Activated CD4-positive, alpha-beta memory T cell treated with anti-CD3 and anti-CD28 coated beads for 36 hours (primary cell): ENCODE measurements around the gene CAPRIN2. TPM values are rescaled to one million over a fixed set of nuclear protein-coding genes. Genes with fewer than 3 reads are reported as not detected.

Source experiments
- CTCF ChIA-PET: fragments of 350-600 bp; sonication (Branson Sonifier 250); formaldehyde crosslinking; loops from one replicate; lab custom pipeline; 2021; ENCODE audit warnings: antibody characterized with exemption, inconsistent platforms; lab: Charles Lee
- POLR2A ChIA-PET: fragments of 350-600 bp; sonication (Branson Sonifier 250); formaldehyde crosslinking; loops from one replicate; lab custom pipeline; 2021; ENCODE audit warnings: antibody characterized with exemption; lab: Charles Lee
- DNase-seq: peaks from one replicate; pipeline ENCODE4 v3.0.0-alpha.2; 2020
- H3K27ac Mint-ChIP-seq: one replicate; pipeline ENCODE4 v1.8.0; 2021; ENCODE audit warnings: mixed read lengths
- H3K27me3 Mint-ChIP-seq: one replicate; pipeline ENCODE4 v1.8.0; 2021; ENCODE audit warnings: mixed read lengths
- H3K36me3 Mint-ChIP-seq: one replicate; pipeline ENCODE4 v1.8.0; 2021; ENCODE audit warnings: mixed read lengths
- H3K4me1 Mint-ChIP-seq: one replicate; pipeline ENCODE4 v1.8.0; 2021; ENCODE audit warnings: low read depth, mixed read lengths
- H3K4me3 Mint-ChIP-seq: one replicate; pipeline ENCODE4 v1.8.0; 2021; ENCODE audit warnings: mild to moderate bottlenecking, mixed read lengths
- H3K9me3 Mint-ChIP-seq: one replicate; pipeline ENCODE4 v1.8.0; 2021; ENCODE audit warnings: mixed read lengths
- intact Hi-C: fragments of 100-400 bp; cut with micrococcal nuclease; formaldehyde crosslinking; loops from one replicate; pipeline ENCODE4 v1.15.1; 2023
- total RNA-seq, 2 experiments: library from RNA; stranded (reverse); gene quantifications; one replicate each; pipeline ENCODE4 v1.2.3, GENCODE V29; 2021

Gene CAPRIN2
- total RNA-seq, 2 experiments from 2014 or later = 10.0 to 11.5 TPM

GRCh38 chr12:30732954-30733637 lies 21.7 kb downstream of the CAPRIN2 start:
- H3K27me3 Mint-ChIP-seq = no peaks in the 10 kb centered on the region
- H3K4me1 Mint-ChIP-seq = no peaks in the 10 kb centered on the region
- intact Hi-C loops = no loop called here
- H3K4me3 Mint-ChIP-seq = no peak overlapping the region
- CTCF ChIA-PET = interaction anchor here (0.6 kb wide), 1 partner anchor 37 kb away, joined by 4 read pairs; the partner anchor contains the start of gene IPO8
- peaks cover 23% of the 10 kb centered on the region for H3K36me3 Mint-ChIP-seq
- no peak overlapping the region for H3K27ac Mint-ChIP-seq
- no peak for DNase-seq
- POLR2A ChIA-PET = no interaction called here
- H3K9me3 Mint-ChIP-seq = no peaks in the 10 kb centered on the region

GRCh38 chr12:30730011-30730410 lies 24.7 kb downstream of the CAPRIN2 start:
- intact Hi-C loops = no loop called here

GRCh38 chr12:30729547-30729946 lies 25.2 kb downstream of the CAPRIN2 start:
- Mint-ChIP-seq H3K4me1 (peaks cover 5% of the 10 kb centered on the region), H3K9me3 (no peaks in the 10 kb centered on the region), H3K27me3 (no peaks in the 10 kb centered on the region), H3K27ac (no peak overlapping the region), H3K4me3 (no peak overlapping the region), H3K36me3 (peaks cover 15% of the 10 kb centered on the region)
- ChIA-PET POLR2A (no interaction called here), CTCF (no interaction called here)
- no peak for DNase-seq
- intact Hi-C loops = loop anchor here (2.0 kb wide), 1 partner anchor 15 kb away; no protein-coding TSS in a partner anchor

More at GRCh38 chr12:30730011-30730410, 24.7 kb downstream of the CAPRIN2 start:
- ChIA-PET POLR2A (no interaction called here), CTCF (no interaction called here)
- Mint-ChIP-seq H3K27me3 (no peaks in the 10 kb centered on the region), H3K4me3 (no peak overlapping the region), H3K4me1 (peaks cover 5% of the 10 kb centered on the region), H3K9me3 (no peaks in the 10 kb centered on the region), H3K36me3 (peaks cover 18% of the 10 kb centered on the region), H3K27ac (no peak overlapping the region)
- no peak for DNase-seq

- H3K4me3 Mint-ChIP-seq = no peak overlapping the region
- H3K36me3 Mint-ChIP-seq = peaks cover 23% of the 10 kb centered on the region
- POLR2A ChIA-PET = no interaction called here
- no peak overlapping the region for H3K27ac Mint-ChIP-seq
- CTCF ChIA-PET = interaction anchor here (1.3 kb wide), 1 partner anchor 31 kb away, joined by 3 read pairs; the partner anchor contains the start of gene IPO8
- no peaks in the 10 kb centered on the region for H3K9me3 Mint-ChIP-seq
- intact Hi-C loops = no loop called here
- H3K27me3 Mint-ChIP-seq = no peaks in the 10 kb centered on the region
- no peak for DNase-seq
- peaks cover 5% of the 10 kb centered on the region for H3K4me1 Mint-ChIP-seq
Observed at GRCh38 chr12:30726647-30727046, 28.1 kb downstream of the CAPRIN2 start.

- peaks cover 26% of the 10 kb centered on the region for H3K36me3 Mint-ChIP-seq
- ChIA-PET CTCF (interaction anchor here (0.6 to 1.3 kb wide), 2 partner anchors 30 to 82 kb away, joined by 3 read pairs; partner anchors contain the start of gene IPO8), POLR2A (no interaction called here)
- no peak for DNase-seq
- intact Hi-C loops = no loop called here
- no peak overlapping the region for H3K4me3 Mint-ChIP-seq
- no peaks in the 10 kb centered on the region for H3K27me3 Mint-ChIP-seq
- peaks cover 5% of the 10 kb centered on the region for H3K4me1 Mint-ChIP-seq
- no peaks in the 10 kb centered on the region for H3K9me3 Mint-ChIP-seq
- H3K27ac Mint-ChIP-seq = no peak overlapping the region
Observed at GRCh38 chr12:30725739-30726138, 29.0 kb downstream of the CAPRIN2 start.

GRCh38 chr12:30719060-30719459 lies 35.7 kb downstream of the CAPRIN2 start:
- POLR2A ChIA-PET = interaction anchor here (0.6 kb wide), 1 partner anchor 17 kb away, joined by 6 read pairs; no protein-coding TSS in a partner anchor
- no peaks in the 10 kb centered on the region for H3K9me3 Mint-ChIP-seq
- H3K27ac Mint-ChIP-seq = no peak overlapping the region
- CTCF ChIA-PET = no interaction called here
- intact Hi-C loops = no loop called here
- no peak overlapping the region for H3K4me3 Mint-ChIP-seq
- H3K27me3 Mint-ChIP-seq = no peaks in the 10 kb centered on the region
- H3K4me1 Mint-ChIP-seq = no peaks in the 10 kb centered on the region
- no peak for DNase-seq
- peaks cover 25% of the 10 kb centered on the region for H3K36me3 Mint-ChIP-seq

- no peak overlapping the region for H3K27ac Mint-ChIP-seq
- CTCF ChIA-PET = interaction anchor here (0.7 to 0.9 kb wide), 2 partner anchors 10 to 48 kb away, joined by 3 read pairs; no protein-coding TSS in a partner anchor
- POLR2A ChIA-PET = no interaction called here
Observed at GRCh38 chr12:30707613-30708342, 47.0 kb downstream of the CAPRIN2 start.

GRCh38 chr12:30706476-30706875 lies 48.3 kb downstream of the CAPRIN2 start:
- Mint-ChIP-seq H3K27me3 (no peaks in the 10 kb centered on the region), H3K36me3 (peaks cover 6% of the 10 kb centered on the region), H3K4me3 (no peak overlapping the region), H3K27ac (no peak overlapping the region), H3K9me3 (no peaks in the 10 kb centered on the region), H3K4me1 (no peaks in the 10 kb centered on the region)
- DNase-seq = no peak
- ChIA-PET CTCF (no interaction called here), POLR2A (no interaction called here)
- intact Hi-C loops = no loop called here

More at GRCh38 chr12:30707613-30708342, 47.0 kb downstream of the CAPRIN2 start:
- peaks cover 8% of the 10 kb centered on the region for H3K36me3 Mint-ChIP-seq
- DNase-seq = no peak
- no peaks in the 10 kb centered on the region for H3K4me1 Mint-ChIP-seq
- H3K9me3 Mint-ChIP-seq = no peaks in the 10 kb centered on the region
- no peaks in the 10 kb centered on the region for H3K27me3 Mint-ChIP-seq
- intact Hi-C loops = no loop called here
- no peak overlapping the region for H3K4me3 Mint-ChIP-seq

- Mint-ChIP-seq H3K4me3 (no peak overlapping the region), H3K4me1 (peaks cover 5% of the 10 kb centered on the region), H3K36me3 (no peaks in the 10 kb centered on the region), H3K27me3 (no peaks in the 10 kb centered on the region), H3K9me3 (no peaks in the 10 kb centered on the region), H3K27ac (no peak overlapping the region)
- DNase-seq = no peak
- CTCF ChIA-PET = interaction anchor here (0.8 kb wide), 1 partner anchor 53 kb away, joined by 4 read pairs; no protein-coding TSS in a partner anchor
- POLR2A ChIA-PET = no interaction called here
- intact Hi-C loops = no loop called here
Observed at GRCh38 chr12:30701056-30701455, 53.7 kb downstream of the CAPRIN2 start.

GRCh38 chr12:30700216-30700900 lies 54.4 kb downstream of the CAPRIN2 start:
- H3K4me3 Mint-ChIP-seq = no peak overlapping the region
- no peak for DNase-seq
- intact Hi-C loops = no loop called here
- H3K27ac Mint-ChIP-seq = no peak overlapping the region
- peaks cover 1% of the 10 kb centered on the region for H3K36me3 Mint-ChIP-seq
- H3K9me3 Mint-ChIP-seq = no peaks in the 10 kb centered on the region
- peaks cover 5% of the 10 kb centered on the region for H3K4me1 Mint-ChIP-seq
- no peaks in the 10 kb centered on the region for H3K27me3 Mint-ChIP-seq
- ChIA-PET POLR2A (no interaction called here), CTCF (no interaction called here)

GRCh38 chr12:30698346-30698745 lies 56.4 kb downstream of the CAPRIN2 start:
- intact Hi-C loops = loop anchor here (5.0 to 10.0 kb wide), 2 partner anchors 376 to 1316 kb away; partner anchors contain the start of genes DDX11 and ERGIC2
- H3K27ac Mint-ChIP-seq = no peak overlapping the region
- H3K4me1 Mint-ChIP-seq = peaks cover 18% of the 10 kb centered on the region
- peaks cover 1% of the 10 kb centered on the region for H3K36me3 Mint-ChIP-seq
- no peaks in the 10 kb centered on the region for H3K9me3 Mint-ChIP-seq
- ChIA-PET CTCF (interaction anchor here (0.9 kb wide), 1 partner anchor 9 kb away, joined by 3 read pairs; no protein-coding TSS in a partner anchor), POLR2A (no interaction called here)
- H3K4me3 Mint-ChIP-seq = no peak overlapping the region
- H3K27me3 Mint-ChIP-seq = no peaks in the 10 kb centered on the region
- no peak for DNase-seq
